Activated CD8-positive, alpha-beta memory T cell treated with anti-CD3 and anti-CD28 coated beads, Interleukin-2, amount 50 U/mL, for 24 hours (primary cell): ENCODE results near the gene PXDN.

Experiments used
- DNase-seq: peaks from one replicate; pipeline ENCODE4 v3.0.0-alpha.2; 2020; ENCODE audit errors: extremely low read depth

The PXDN gene

GRCh38 chr2:1613731-1614354 lies 130.5 kb downstream of the PXDN start:
- no peak for DNase-seq

DNA sequence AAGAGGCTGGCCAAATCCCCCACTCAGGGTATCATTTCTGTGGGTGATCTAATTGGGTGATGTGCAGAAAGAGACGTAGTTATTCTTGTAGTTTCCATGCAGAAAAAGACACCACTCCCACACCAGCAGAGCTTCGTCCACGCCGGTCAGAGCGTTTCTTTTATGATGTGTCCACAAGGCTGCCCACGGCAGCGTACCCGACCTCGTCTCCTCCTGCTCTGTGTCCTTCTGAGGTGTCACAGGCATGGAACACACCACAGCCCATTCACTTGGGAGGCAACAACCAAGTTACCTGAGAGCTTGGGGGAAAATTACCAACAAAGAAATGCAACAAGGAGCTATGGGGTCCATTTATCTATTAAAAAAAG lies 131.3 kb downstream of the PXDN start:
- DNase-seq = no peak

DNA sequence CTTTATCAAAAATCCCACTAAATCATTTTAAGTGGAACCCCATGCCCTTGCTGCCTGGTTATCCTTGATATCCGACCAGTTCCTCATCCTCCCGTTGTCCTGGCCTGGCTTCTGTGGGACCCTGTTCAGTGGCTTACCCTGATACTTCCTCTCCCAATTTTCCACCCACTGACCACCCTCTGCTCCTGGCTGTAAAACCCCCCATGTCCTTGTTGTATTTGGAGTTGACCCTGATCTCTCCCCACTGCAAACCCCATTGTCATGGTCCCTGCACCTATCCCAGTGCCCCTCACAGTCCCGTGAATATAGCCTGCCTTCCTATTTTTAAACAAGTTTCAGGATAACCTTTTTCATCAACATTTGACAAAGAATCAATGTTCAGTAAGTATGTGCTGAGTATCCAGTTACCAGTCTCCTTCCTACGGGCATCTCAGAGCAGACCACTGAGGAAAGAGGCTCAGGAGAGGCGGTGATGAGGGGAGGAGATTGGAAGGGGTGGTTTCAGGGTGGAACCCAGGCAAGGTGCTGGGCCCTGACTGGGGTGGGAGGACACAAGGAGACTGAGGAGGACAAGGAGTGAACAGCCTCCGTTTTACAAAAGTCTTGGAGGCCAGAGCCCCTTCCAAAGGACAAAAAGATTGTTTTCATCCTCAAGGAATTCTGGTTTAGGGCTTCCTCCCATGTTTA lies 131.8 kb downstream of the PXDN start:
- no peak for DNase-seq

GRCh38 chr2:1611886-1612285 lies 132.4 kb downstream of the PXDN start:
- DNase-seq = no peak

GRCh38 chr2:1610096-1610485 lies 134.2 kb downstream of the PXDN start:
- no peak for DNase-seq

DNA sequence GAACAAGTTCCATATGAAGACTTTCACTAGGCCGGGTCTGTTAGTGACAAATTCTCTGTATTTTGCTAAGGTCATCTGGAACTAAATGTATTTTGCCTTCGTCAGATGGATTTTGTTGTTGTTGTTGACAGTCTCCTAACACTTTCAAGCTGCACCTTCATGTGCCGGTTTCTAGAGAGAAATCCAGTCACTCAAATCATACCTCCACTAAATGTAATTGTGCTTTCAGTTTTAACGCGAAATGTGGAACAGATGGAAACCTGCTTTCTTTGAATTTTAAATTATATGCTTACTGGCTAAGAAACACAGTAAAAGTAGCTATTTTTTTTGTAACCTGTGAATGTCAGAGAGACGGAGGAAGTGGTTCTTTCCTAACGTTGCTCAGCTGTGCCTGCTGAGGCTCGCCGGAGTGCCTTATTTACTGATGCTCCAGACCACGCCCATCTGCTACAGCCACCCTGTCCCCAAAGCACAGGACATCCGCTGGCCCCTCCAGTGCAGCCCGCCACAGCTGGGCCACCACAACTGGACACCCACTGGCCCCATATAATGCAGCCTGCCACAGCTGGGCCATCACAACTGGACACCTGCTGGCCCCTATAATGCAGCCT lies 134.7 kb downstream of the PXDN start:
- no peak for DNase-seq

GRCh38 chr2:1609040-1609439 lies 135.3 kb downstream of the PXDN start:
- no peak for DNase-seq

DNA sequence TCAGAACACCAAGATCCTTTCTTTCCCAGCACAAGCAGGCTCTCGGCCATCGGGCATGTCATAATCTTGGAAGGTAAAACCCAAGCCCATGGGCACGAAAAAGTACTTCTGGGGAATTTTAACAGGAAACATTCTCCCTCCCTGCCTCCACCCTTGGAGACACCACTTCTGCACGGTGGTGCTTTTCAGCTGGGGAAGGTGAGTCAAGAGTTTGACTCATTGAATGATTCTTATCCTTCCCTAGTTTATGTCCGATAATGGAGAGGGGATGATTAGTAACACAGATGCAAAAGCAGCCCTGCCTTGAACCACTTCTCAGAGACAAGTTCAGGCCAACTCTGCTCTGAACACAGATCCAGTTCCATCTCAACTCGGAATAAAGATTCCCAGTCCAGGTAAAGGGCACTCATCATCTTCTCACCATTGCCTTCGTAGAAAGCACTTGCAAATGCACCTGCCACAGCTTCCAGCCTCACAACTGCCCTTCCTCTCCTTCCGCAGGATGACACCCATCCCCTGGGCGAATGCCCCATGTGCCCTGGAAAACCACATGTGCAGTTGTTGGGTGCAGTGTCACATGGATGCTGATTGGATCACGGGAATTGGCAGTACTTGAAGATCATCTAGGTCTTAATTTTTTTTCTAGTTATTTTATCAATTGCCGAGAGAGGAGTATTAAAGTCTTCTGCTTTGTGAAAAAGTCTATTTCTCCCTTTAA lies 136.2 kb downstream of the PXDN start:
- no peak for DNase-seq

DNA sequence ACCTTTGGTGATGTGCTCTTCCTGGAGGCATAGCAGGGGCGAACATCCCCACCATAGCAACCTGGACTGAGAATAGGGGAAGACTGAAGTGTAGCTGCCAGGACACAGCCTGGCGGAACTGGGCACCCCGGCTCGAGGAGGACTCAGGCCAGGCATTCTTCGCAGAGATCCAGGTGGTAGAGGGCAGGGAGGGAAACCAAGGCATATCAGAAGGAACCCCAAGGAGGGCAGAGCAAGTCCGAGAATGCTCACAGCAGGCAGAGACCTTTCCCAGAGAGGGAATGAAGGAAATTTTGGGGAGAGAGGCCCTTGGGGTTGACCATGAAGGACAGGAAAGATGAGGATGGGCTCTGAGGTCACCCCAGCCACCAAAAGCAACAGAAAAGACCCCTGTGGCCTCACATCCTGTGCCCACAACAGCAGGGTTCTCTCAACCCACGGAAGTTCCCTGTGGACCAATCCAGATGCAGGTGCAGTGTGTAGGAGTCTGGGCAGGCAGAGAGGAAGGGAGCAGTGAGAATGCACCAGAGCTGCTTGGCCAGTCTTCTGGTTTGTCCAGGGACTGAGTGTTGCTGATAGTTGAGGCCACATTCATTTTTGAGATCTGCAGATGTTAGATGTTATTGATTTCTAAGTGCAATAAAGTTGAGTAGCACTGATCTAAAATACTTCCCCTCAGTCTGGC lies 136.9 kb downstream of the PXDN start:
- DNase-seq = no peak

DNA sequence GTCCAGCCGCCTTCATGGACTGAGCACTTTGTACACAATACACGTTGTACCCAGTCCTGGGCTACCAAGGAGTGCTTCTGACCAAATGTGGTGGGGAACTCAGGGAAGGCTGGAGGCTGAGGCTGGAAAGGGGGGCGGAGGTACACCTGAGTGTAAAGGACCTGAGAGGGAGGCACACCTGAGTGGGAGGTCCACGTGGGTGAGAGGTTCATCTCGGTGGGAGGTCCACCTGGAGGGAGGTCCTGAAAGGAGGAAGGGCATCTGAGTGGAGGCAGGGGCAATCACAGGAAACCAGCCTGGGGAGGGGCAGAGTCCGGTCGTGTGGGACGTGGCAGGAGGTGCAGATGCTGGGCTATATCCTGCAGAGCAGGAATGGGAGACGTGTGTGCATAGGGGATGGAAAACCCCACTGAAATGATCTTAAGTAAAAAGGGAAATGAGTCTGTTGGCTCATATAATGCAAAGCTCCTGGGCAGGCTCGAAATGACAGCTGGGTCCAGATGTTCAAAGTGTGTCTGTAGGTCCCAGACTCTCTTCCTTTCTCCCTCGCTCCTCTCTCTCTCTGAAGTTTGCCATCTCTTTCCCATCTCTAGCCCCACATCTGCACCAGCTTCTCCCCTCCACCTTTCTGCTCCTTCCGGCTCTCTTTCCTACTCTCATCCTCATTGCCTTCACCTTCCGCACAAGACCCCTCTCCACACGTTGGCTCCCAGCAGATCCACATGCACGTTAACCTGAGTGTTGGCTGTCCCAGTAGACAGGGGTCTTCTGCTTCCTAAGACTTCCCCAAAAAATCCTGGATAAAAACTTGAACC lies 137.7 kb downstream of the PXDN start:
- DNase-seq = no peak

- DNase-seq = no peak
Measured at GRCh38 chr2:1606046-1606400, 138.3 kb downstream of the PXDN start.

DNA sequence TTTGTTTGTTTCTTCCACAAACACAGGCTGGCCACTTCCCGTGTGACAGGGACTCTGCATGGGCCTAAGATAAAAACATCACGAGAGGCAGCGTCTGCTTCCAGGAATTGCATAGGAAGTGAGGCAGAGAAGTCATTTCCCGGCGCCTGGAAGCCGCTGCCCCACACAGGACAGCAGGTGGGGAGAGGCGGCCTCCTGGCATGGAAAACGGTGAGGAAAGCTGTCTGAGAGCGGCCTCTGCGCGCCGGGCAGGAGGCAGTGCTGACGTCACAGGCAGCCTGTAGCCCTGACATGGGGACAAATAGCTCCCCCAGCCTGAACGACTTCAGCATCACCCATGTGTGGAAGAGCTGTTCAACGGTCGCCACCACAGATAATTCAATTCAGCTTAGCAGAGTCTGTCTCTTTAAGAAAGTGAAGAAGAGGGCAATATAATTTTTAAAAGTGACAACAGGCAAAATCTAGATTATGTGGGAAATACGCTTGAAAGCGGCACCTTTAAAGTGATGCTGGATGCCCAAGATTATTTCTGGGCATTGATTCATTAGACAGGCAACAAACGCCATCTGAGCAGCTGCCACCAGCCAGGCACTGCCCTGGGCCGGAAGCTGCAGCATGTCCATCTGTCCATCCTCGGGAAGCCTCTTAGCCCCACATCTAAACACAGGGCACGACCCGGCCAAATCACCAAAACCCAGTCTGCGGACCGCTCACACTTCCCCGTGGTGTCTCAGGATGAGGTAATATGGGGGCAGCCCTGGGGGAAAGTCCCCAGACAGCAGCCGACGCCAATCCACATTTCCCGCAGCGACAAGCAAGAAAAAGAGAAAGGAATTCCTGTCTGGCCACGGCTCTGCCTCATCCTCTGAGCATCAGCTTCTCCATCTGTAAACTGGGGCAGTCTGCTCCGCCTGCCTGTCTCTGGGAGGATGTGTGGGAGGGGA lies 138.9 kb downstream of the PXDN start:
- DNase-seq = no peak

GRCh38 chr2:1603521-1603920 lies 140.8 kb downstream of the PXDN start:
- DNase-seq = no peak

DNA sequence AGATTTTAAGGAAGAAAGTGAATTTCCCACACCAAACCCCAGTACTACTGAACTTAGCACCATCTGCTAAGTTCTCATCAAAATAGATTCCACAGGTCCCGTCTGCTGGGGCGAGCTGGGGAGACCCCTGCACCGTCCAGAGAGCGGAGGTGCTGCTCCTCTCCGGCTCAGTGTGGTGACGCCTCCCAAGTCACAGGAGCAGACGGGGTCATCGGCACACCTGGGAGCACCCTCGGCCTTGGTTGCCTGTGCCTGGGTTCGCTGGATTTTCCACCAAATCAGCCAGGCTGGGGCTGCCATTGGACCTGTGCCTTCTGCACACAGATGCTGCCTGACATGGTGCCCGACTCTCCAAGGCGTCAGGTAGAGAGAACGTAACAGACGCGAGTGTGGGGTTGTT lies 141.3 kb downstream of the PXDN start:
- DNase-seq = no peak

- DNase-seq = no peak
Measured at GRCh38 chr2:1602278-1603010, 141.9 kb downstream of the PXDN start.

DNA sequence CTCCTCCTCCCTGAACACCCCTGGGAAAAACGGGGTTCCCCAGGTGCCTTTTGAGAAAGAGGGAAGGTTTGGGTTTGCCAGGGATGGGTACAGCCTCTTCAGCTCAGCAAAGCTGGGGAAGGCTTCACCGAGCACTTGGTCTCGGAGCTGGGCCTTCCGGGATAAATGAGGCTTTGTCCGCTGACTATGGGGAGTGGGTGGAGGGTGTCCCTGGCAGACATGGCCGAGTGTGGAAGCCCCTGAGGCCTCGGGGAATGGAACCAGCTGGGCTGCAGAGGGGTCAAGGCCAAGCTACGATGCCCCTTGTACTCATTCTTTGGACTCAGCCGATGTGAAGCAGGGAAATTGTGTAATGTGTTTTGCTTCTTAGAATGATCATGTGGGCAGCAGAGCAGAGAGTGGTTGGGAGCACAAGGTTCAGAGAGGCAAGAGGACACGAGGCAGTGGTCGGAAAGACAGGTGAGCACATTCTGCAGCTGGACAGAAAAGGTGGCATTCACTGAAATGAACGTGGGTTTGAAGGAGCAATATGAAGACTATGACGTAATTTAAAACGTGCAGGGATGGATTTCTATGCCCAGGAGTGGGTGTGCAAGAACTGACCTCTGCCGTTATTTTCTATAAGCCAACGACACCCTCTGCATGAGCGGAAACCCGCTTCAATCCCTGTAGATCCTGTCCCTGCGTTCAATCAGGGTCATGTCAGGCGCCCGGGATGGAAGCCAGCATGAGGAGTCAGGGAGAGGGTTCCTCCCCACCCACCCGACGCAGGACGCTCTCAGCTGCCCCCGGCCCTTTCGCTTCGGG lies 142.6 kb downstream of the PXDN start:
- no peak for DNase-seq

DNA sequence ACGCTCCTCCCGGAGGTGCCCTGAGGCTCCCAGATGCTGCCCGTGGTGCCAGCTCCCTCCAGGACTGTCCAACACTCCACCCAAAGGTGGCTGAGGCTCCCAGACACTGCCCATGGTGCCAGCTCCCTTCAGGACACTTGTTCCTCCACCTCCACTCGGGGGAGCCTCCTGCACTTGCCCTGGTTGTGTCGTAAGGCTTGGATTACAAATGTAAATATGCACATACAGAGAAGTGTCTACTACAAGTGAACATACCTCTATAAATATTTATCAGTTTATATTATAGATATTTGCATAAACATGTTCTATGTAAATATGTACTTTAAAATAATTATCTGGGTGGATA lies 143.3 kb downstream of the PXDN start:
- no peak for DNase-seq

GRCh38 chr2:1600191-1601066 lies 143.9 kb downstream of the PXDN start:
- DNase-seq = no peak
